Measurements from ENCODE around the gene METTL9.

GRCh38 chr16:21698169-21699032 is 99.0 kb downstream of the METTL9 start:
- TF ChIP-seq RAD21 (CRISPR knock-in tag; conservative IDR thresholded peaks at IDR 0.05 in 1 of 2, IDR thresholded peaks at IDR 0.05 in 1 of 2) (peak in 1 of 2 experiments; percentile 24; a peak in 2 of 4 replicates), CTCF (IDR thresholded peaks at IDR 0.05 in 2 of 3, conservative IDR thresholded peaks at IDR 0.05 in 1 of 3; ENCODE audit: insufficient read depth in 2 of 3, low read depth in 1 of 3, low read length in 3 of 3) (peak in 1 of 3 experiments; percentile 28; a peak in 2 of 6 replicates), JUNB (CRISPR knock-in tag; conservative IDR thresholded peaks at IDR 0.05) (no peak), MAX (CRISPR knock-in tag; IDR thresholded peaks at IDR 0.05) (no peak), ZNF551 (CRISPR knock-in tag; IDR thresholded peaks at IDR 0.05) (no peak), PHF8 (IDR thresholded peaks at IDR 0.05; ENCODE audit: borderline replicate concordance, low read length) (no peak), RCOR1 (IDR thresholded peaks at IDR 0.05; ENCODE audit: borderline replicate concordance in 1 of 2, low read depth in 2 of 2, low read length in 2 of 2) (no peak), CBX5 (IDR thresholded peaks at IDR 0.05; ENCODE audit: borderline replicate concordance, low read depth) (no peak), CREB1 (IDR thresholded peaks at IDR 0.05) (no peak), CREB1 (CRISPR knock-in tag; IDR thresholded peaks at IDR 0.05) (no peak), EP300 (IDR thresholded peaks at IDR 0.05; ENCODE audit: low read length) (no peak)

Data from K562 (cell line).